Hepatocyte (in vitro differentiated cells): Measurements from ENCODE around the gene GSTO1.

Source experiments
- EZH2 ChIP-seq: fragments of 200-600 bp; sonication (generic); IDR thresholded peaks from 2 replicates; pipeline ENCODE4 v1.6.1; 2016; ENCODE audit warnings: antibody characterized with exemption, mild to moderate bottlenecking, borderline replicate concordance
- EZH2phosphoT487 ChIP-seq: fragments of 200-600 bp; sonication (generic); IDR thresholded peaks from one replicate; pipeline ENCODE4 v1.6.1; 2018; ENCODE audit warnings: antibody characterized with exemption, mild to moderate bottlenecking, low read depth, moderate library complexity; ENCODE audit not compliant: unreplicated experiment, severe bottlenecking
- TF ChIP-seq, protein P1 (sequence below): fragments of 200-600 bp; sonication (generic); IDR thresholded peaks from 2 replicates; pipeline ENCODE4 v1.5.1; 2016; ENCODE audit warnings: antibody characterized with exemption, mild to moderate bottlenecking; ENCODE audit not compliant: poor library complexity

DNA sequence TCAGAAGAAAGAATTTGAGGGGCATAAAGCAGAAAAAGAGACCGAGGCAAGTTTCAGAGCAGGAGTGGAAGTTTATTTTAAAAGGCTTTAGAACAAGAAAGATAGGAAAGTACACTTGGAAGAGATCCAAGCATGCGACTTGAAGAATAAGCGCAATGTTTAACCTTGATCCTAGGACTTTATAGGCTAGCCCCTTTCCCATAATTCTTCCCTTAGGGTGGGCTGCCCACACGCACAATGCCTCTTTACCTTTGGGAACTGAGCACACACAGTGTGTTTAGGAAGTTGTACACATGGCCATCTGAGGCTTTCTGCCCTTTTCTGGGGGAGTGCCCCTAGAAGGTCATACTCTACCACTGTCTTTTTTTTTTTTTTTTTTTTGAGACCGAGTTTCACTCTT lies 11.2 kb upstream of the GSTO1 start:
- TF ChIP-seq, protein P1, sequence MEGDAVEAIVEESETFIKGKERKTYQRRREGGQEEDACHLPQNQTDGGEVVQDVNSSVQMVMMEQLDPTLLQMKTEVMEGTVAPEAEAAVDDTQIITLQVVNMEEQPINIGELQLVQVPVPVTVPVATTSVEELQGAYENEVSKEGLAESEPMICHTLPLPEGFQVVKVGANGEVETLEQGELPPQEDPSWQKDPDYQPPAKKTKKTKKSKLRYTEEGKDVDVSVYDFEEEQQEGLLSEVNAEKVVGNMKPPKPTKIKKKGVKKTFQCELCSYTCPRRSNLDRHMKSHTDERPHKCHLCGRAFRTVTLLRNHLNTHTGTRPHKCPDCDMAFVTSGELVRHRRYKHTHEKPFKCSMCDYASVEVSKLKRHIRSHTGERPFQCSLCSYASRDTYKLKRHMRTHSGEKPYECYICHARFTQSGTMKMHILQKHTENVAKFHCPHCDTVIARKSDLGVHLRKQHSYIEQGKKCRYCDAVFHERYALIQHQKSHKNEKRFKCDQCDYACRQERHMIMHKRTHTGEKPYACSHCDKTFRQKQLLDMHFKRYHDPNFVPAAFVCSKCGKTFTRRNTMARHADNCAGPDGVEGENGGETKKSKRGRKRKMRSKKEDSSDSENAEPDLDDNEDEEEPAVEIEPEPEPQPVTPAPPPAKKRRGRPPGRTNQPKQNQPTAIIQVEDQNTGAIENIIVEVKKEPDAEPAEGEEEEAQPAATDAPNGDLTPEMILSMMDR: no peak
- TF ChIP-seq EZH2 (no peak), EZH2phosphoT487 (no peak)
